ENCODE results near the gene SNRPA1. TPM values are rescaled to one million over a fixed set of nuclear protein-coding genes. Genes with fewer than 3 reads are reported as not detected.

Gene SNRPA1
- total and polyA plus RNA-seq, 9 of the 15 experiments (the other 6 are each of a cell fraction or from before 2014, with no cell fraction given), result 62.7 to 245 (median 189) TPM

GRCh38 chr15:101277038-101277822 is 17.8 kb downstream of the SNRPA1 start, which contains the start of gene SELENOS (continued):
- peak; percentile 61 for TF ChIP-seq ZFP36 (IDR thresholded peaks at IDR 0.05; ENCODE audit: low read depth, low read length, partially characterized antibody)
- TF ChIP-seq CTBP1 (IDR thresholded peaks at IDR 0.05; ENCODE audit: borderline replicate concordance), result peak; percentile 98
- TF ChIP-seq PURB (CRISPR knock-in tag; IDR thresholded peaks at IDR 0.05; ENCODE audit: low read depth), result no peak
- TF ChIP-seq, protein P1, sequence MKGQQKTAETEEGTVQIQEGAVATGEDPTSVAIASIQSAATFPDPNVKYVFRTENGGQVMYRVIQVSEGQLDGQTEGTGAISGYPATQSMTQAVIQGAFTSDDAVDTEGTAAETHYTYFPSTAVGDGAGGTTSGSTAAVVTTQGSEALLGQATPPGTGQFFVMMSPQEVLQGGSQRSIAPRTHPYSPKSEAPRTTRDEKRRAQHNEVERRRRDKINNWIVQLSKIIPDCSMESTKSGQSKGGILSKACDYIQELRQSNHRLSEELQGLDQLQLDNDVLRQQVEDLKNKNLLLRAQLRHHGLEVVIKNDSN (CRISPR knock-in tag; IDR thresholded peaks at IDR 0.05), result peak; percentile 59
- TF ChIP-seq, protein P2, sequence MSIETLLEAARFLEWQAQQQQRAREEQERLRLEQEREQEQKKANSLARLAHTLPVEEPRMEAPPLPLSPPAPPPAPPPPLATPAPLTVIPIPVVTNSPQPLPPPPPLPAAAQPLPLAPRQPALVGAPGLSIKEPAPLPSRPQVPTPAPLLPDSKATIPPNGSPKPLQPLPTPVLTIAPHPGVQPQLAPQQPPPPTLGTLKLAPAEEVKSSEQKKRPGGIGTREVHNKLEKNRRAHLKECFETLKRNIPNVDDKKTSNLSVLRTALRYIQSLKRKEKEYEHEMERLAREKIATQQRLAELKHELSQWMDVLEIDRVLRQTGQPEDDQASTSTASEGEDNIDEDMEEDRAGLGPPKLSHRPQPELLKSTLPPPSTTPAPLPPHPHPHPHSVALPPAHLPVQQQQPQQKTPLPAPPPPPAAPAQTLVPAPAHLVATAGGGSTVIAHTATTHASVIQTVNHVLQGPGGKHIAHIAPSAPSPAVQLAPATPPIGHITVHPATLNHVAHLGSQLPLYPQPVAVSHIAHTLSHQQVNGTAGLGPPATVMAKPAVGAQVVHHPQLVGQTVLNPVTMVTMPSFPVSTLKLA (conservative IDR thresholded peaks at IDR 0.05), result peak; percentile 87 to 93
- TF ChIP-seq MBD2 (IDR thresholded peaks at IDR 0.05; ENCODE audit: borderline replicate concordance, low read depth), result peak; percentile 23; the same call in 1 of the 2 replicates
- TF ChIP-seq SIN3A (IDR thresholded peaks at IDR 0.05; ENCODE audit: borderline replicate concordance in 2 of 2, control insufficient read depth in 1 of 2, low read depth in 2 of 2, low read length in 2 of 2), result peak; percentile 45 to 78; a peak in 1 of 4 replicates
- no peak for TF ChIP-seq ZNF174 (CRISPR knock-in tag; IDR thresholded peaks at IDR 0.05)
- TF ChIP-seq, protein P3, sequence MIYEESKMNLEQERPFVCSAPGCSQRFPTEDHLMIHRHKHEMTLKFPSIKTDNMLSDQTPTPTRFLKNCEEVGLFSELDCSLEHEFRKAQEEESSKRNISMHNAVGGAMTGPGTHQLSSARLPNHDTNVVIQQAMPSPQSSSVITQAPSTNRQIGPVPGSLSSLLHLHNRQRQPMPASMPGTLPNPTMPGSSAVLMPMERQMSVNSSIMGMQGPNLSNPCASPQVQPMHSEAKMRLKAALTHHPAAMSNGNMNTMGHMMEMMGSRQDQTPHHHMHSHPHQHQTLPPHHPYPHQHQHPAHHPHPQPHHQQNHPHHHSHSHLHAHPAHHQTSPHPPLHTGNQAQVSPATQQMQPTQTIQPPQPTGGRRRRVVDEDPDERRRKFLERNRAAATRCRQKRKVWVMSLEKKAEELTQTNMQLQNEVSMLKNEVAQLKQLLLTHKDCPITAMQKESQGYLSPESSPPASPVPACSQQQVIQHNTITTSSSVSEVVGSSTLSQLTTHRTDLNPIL (CRISPR knock-in tag; IDR thresholded peaks at IDR 0.05), result no peak
- peak; percentile 56 for TF ChIP-seq TFAP4 (CRISPR knock-in tag; IDR thresholded peaks at IDR 0.05; ENCODE audit: borderline replicate concordance)
- no peak for TF ChIP-seq MTA1 (IDR thresholded peaks at IDR 0.05; ENCODE audit: borderline replicate concordance)

All from K562 (cell line).